Nephron (organoid): ENCODE results near the gene OR2F2.

Source experiments
- H3K27ac Mint-ChIP-seq, 3 experiments: 2 replicates each; pipeline ENCODE4 v1.8.0; 2020; ENCODE audit warnings: mixed read lengths in 3 of 3, mild to moderate bottlenecking in 2 of 3, moderate library complexity in 1 of 3
- H3K27me3 Mint-ChIP-seq: 2 replicates; pipeline ENCODE4 v1.8.0; 2021; ENCODE audit warnings: low read depth, mild to moderate bottlenecking, moderate library complexity, mixed read lengths
- H3K36me3 Mint-ChIP-seq: 2 replicates; pipeline ENCODE4 v1.8.0; 2020; ENCODE audit warnings: low read depth, mixed read lengths
- H3K4me1 Mint-ChIP-seq: 2 replicates; pipeline ENCODE4 v1.8.0; 2020; ENCODE audit warnings: mixed read lengths
- H3K4me3 Mint-ChIP-seq, 3 experiments: 2 replicates each; pipeline ENCODE4 v1.8.0; 2020; ENCODE audit warnings: mild to moderate bottlenecking in 3 of 3, mixed read lengths in 3 of 3, moderate library complexity in 2 of 3
- H3K9me3 Mint-ChIP-seq: 2 replicates; pipeline ENCODE4 v1.8.0; 2020; ENCODE audit warnings: mixed read lengths
- TF ChIP-seq, protein P1 (sequence below), 3 experiments: fragments of 200-600 bp; sonication (generic); IDR thresholded peaks; one replicate each; pipeline ENCODE4 v1.5.0; 2021; ENCODE audit warnings: antibody characterized with exemption in 3 of 3; ENCODE audit not compliant: unreplicated experiment in 3 of 3

OR2F2 gene

DNA sequence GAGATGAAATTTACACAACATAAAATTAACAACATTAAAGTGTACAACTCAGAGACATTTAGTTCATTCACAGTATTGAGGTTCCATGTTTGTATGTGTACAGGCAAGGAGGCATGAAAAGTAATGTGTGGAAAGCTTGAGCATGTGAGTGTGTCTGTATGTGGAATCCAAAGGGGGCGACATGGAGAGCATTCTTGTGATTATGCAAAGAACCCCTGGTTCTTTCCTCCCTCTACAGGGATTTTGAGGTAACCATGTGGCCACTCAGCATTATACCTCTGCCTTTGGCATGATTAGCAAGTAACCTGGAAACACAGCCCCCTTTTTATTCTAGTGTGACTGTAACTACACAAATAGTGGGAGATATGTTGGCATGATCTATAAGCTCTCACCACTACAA is 40.6 kb downstream of the OR2F2 start:
- no peaks in the 10 kb centered on the region for H3K9me3 Mint-ChIP-seq
- no peak overlapping the region for H3K4me3 Mint-ChIP-seq
- H3K27ac Mint-ChIP-seq: no peak overlapping the region
- H3K27me3 Mint-ChIP-seq: no peaks in the 10 kb centered on the region
- no peaks in the 10 kb centered on the region for H3K36me3 Mint-ChIP-seq
- H3K4me1 Mint-ChIP-seq: no peaks in the 10 kb centered on the region
- TF ChIP-seq, protein P1, sequence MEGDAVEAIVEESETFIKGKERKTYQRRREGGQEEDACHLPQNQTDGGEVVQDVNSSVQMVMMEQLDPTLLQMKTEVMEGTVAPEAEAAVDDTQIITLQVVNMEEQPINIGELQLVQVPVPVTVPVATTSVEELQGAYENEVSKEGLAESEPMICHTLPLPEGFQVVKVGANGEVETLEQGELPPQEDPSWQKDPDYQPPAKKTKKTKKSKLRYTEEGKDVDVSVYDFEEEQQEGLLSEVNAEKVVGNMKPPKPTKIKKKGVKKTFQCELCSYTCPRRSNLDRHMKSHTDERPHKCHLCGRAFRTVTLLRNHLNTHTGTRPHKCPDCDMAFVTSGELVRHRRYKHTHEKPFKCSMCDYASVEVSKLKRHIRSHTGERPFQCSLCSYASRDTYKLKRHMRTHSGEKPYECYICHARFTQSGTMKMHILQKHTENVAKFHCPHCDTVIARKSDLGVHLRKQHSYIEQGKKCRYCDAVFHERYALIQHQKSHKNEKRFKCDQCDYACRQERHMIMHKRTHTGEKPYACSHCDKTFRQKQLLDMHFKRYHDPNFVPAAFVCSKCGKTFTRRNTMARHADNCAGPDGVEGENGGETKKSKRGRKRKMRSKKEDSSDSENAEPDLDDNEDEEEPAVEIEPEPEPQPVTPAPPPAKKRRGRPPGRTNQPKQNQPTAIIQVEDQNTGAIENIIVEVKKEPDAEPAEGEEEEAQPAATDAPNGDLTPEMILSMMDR (IDR thresholded peaks at IDR 0.05; ENCODE audit: unreplicated experiment in 3 of 3): no peak

DNA sequence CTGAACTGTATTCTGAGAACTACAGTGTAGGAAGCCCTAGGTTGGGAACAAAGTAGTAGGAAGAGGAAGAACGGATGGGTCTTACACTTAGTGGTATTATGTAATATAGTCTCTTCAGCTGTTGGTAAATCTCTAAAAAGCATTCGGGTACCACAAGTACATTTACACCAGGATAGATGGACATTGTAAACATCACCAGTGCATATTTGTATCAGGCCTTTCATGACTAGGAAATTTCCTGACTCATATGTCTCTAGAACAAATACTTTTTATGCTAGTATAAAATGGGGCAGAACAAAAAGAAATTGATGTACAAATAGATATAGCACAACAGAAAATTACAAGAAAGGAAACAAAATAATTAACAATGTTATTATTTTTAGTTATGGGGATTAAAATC is 43.6 kb downstream of the OR2F2 start:
- Mint-ChIP-seq H3K36me3 (no peaks in the 10 kb centered on the region), H3K9me3 (no peaks in the 10 kb centered on the region), H3K27me3 (peaks cover 4% of the 10 kb centered on the region), H3K4me1 (no peaks in the 10 kb centered on the region), H3K4me3 (no peak overlapping the region), H3K27ac (no peak overlapping the region)
- TF ChIP-seq, protein P1 (IDR thresholded peaks at IDR 0.05; ENCODE audit: unreplicated experiment in 3 of 3): no peak

DNA sequence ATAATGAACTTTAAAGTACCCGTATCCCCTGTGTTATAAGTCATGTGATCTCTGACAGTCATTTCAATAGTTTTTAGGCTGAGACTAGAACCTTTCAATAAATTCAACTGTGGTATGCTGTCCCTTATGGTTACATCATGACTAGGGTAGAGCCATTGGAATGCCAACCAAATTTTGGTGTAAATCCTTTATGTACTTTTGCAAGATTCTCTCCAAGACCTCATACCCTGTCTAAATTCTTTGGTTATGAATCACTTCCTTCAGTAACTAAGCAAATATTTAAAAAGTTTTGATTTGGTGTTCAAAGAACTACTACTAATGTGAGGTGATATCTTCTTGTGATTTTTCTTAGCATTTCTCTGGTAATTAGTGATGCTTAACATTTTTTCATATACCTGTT is 44.3 kb downstream of the OR2F2 start:
- TF ChIP-seq, protein P1 (IDR thresholded peaks at IDR 0.05; ENCODE audit: unreplicated experiment in 3 of 3): no peak
- Mint-ChIP-seq H3K4me3 (no peak overlapping the region), H3K36me3 (no peaks in the 10 kb centered on the region), H3K9me3 (no peaks in the 10 kb centered on the region), H3K27me3 (peaks cover 4% of the 10 kb centered on the region), H3K4me1 (no peaks in the 10 kb centered on the region), H3K27ac (no peak overlapping the region)

DNA sequence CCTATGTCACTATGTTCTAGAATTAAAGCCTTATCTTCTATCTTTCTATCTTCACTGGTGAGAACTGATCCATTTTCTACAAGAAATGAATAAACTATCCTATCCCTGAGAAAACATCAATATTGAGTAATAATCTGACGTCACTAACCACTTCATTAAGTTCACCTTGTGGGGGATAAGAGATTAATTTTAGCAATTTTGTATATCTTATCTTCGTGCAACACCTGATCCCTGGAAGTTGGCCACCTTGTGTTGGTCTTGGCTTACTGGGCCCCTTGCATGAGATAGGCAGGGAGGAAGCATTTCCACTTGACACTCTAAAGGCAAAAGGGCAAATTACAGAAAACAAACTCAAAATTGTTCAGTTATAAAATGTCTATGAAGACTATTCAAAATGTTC is 45.0 kb downstream of the OR2F2 start:
- H3K27ac Mint-ChIP-seq: no peak overlapping the region
- TF ChIP-seq, protein P1 (IDR thresholded peaks at IDR 0.05; ENCODE audit: unreplicated experiment in 3 of 3): no peak
- no peak overlapping the region for H3K4me3 Mint-ChIP-seq
- peaks cover 4% of the 10 kb centered on the region for H3K27me3 Mint-ChIP-seq
- no peaks in the 10 kb centered on the region for H3K36me3 Mint-ChIP-seq
- H3K9me3 Mint-ChIP-seq: no peaks in the 10 kb centered on the region
- H3K4me1 Mint-ChIP-seq: no peaks in the 10 kb centered on the region

DNA sequence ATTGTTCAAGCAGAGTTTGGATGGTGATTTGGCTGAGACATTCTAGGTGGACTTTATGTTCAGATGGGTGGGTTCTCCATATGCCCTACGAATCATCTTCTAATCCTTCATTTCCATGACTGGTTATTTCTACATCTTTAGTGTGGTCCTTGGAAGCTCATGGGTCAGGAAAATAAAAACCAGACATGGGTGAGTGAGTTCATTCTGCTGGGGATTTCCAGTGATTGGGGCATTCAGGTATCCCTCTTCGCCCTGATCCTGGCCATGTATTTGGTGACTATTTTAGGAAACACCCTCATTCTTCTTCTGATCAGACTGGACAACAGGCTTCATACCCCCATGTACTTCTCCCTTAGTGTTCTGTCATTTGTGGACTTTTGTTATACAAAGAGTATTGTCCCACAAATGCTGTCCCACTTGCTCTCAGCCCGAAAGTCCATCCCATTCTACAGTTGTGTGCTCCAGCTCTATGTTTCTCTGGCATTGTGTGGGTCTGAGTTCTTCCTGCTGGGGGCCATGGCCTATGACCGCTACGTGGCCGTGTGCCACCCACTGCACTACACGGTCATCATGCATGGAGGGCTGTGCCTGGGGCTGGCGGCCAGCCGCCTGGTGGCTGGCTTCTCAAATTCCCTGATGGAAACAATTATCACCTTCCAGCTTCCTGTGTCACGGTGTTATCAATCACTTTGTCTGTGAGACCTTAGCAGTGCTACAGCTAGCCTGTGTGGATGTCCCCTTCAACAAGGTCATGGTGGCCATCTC is 45.9 kb downstream of the OR2F2 start:
- TF ChIP-seq, protein P1 (IDR thresholded peaks at IDR 0.05; ENCODE audit: unreplicated experiment in 3 of 3): no peak
- peaks cover 4% of the 10 kb centered on the region for H3K27me3 Mint-ChIP-seq
- no peak overlapping the region for H3K27ac Mint-ChIP-seq
- no peak overlapping the region for H3K4me3 Mint-ChIP-seq
- no peaks in the 10 kb centered on the region for H3K9me3 Mint-ChIP-seq
- no peaks in the 10 kb centered on the region for H3K4me1 Mint-ChIP-seq
- H3K36me3 Mint-ChIP-seq: no peaks in the 10 kb centered on the region

DNA sequence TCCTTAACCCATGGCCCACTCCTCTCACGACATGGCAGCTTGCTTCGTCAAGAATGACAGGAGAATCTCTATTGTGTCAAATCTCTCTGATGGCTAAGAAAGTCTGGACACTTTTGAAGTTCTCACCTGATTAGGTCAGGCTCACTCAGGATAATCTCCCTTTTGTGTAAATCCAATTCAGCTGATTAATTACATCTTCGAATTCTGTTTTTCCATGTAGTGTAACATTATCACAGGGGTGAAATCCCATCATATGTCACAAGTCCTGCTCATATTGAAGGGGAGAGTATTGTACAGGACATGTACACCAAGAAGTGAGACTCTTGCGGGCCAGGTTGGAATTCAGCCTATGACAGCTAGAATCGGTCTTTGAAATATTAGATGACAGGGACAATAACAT is 48.9 kb downstream of the OR2F2 start:
- Mint-ChIP-seq H3K4me1 (no peaks in the 10 kb centered on the region), H3K27me3 (peaks cover 4% of the 10 kb centered on the region), H3K4me3 (no peak overlapping the region), H3K27ac (no peak overlapping the region), H3K36me3 (no peaks in the 10 kb centered on the region), H3K9me3 (no peaks in the 10 kb centered on the region)
- TF ChIP-seq, protein P1 (IDR thresholded peaks at IDR 0.05; ENCODE audit: unreplicated experiment in 3 of 3): no peak
